ENCODE data around the gene UBAP2L.

Gene UBAP2L

DNA sequence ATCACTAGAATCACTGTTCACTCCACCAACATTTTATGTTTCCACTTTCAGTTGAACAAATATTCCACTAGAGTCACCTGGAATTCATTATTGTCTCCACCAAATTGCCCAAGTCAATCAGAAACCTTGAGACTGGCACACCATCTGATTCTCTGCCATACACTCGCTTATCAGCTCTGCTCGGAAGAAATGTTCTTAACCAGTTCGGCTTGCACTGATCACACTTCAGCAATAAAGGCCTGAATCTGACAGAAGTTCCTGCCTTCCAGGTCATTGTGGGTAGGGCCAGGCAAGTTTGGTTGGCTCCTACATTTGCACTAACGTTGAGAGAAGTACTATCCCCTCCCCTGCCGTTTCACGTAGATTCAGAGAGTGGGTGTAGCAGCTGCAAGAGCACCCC is 38.8 kb upstream of the UBAP2L start:
- TF ChIP-seq OSR1 (CRISPR knock-in tag; IDR thresholded peaks at IDR 0.05) (no peak), PPARA (CRISPR knock-in tag; IDR thresholded peaks at IDR 0.05; ENCODE audit: borderline replicate concordance) (no peak), ARNTL (CRISPR knock-in tag; IDR thresholded peaks at IDR 0.05; ENCODE audit: borderline replicate concordance, low read depth) (no peak), ESRRG (CRISPR knock-in tag; IDR thresholded peaks at IDR 0.05) (no peak), ISL1 (CRISPR knock-in tag; IDR thresholded peaks at IDR 0.05) (no peak), ZC3H10 (CRISPR knock-in tag; IDR thresholded peaks at IDR 0.05) (no peak), SNAI2 (CRISPR knock-in tag; IDR thresholded peaks at IDR 0.05) (no peak), RARB (CRISPR knock-in tag; IDR thresholded peaks at IDR 0.05) (no peak), ZFP30 (CRISPR knock-in tag; IDR thresholded peaks at IDR 0.05) (no peak), CSDC2 (CRISPR knock-in tag; IDR thresholded peaks at IDR 0.05) (no peak), ZFP3 (CRISPR knock-in tag; IDR thresholded peaks at IDR 0.05) (no peak), BACH2 (CRISPR knock-in tag; IDR thresholded peaks at IDR 0.05; ENCODE audit: borderline replicate concordance) (no peak), CSRNP3 (CRISPR knock-in tag; IDR thresholded peaks at IDR 0.05) (no peak), ZNF70 (CRISPR knock-in tag; IDR thresholded peaks at IDR 0.05) (no peak), POU6F1 (CRISPR knock-in tag; IDR thresholded peaks at IDR 0.05; ENCODE audit: borderline replicate concordance, low read depth) (no peak), ZNF8 (CRISPR knock-in tag; IDR thresholded peaks at IDR 0.05) (no peak)
- TF ChIP-seq, protein P1, sequence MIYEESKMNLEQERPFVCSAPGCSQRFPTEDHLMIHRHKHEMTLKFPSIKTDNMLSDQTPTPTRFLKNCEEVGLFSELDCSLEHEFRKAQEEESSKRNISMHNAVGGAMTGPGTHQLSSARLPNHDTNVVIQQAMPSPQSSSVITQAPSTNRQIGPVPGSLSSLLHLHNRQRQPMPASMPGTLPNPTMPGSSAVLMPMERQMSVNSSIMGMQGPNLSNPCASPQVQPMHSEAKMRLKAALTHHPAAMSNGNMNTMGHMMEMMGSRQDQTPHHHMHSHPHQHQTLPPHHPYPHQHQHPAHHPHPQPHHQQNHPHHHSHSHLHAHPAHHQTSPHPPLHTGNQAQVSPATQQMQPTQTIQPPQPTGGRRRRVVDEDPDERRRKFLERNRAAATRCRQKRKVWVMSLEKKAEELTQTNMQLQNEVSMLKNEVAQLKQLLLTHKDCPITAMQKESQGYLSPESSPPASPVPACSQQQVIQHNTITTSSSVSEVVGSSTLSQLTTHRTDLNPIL (CRISPR knock-in tag; IDR thresholded peaks at IDR 0.05; ENCODE audit: low read depth), result no peak
- TF ChIP-seq, protein P2, sequence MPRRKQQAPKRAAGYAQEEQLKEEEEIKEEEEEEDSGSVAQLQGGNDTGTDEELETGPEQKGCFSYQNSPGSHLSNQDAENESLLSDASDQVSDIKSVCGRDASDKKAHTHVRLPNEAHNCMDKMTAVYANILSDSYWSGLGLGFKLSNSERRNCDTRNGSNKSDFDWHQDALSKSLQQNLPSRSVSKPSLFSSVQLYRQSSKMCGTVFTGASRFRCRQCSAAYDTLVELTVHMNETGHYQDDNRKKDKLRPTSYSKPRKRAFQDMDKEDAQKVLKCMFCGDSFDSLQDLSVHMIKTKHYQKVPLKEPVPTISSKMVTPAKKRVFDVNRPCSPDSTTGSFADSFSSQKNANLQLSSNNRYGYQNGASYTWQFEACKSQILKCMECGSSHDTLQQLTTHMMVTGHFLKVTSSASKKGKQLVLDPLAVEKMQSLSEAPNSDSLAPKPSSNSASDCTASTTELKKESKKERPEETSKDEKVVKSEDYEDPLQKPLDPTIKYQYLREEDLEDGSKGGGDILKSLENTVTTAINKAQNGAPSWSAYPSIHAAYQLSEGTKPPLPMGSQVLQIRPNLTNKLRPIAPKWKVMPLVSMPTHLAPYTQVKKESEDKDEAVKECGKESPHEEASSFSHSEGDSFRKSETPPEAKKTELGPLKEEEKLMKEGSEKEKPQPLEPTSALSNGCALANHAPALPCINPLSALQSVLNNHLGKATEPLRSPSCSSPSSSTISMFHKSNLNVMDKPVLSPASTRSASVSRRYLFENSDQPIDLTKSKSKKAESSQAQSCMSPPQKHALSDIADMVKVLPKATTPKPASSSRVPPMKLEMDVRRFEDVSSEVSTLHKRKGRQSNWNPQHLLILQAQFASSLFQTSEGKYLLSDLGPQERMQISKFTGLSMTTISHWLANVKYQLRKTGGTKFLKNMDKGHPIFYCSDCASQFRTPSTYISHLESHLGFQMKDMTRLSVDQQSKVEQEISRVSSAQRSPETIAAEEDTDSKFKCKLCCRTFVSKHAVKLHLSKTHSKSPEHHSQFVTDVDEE (CRISPR knock-in tag; IDR thresholded peaks at IDR 0.05), result no peak
- TF ChIP-seq, protein P3, sequence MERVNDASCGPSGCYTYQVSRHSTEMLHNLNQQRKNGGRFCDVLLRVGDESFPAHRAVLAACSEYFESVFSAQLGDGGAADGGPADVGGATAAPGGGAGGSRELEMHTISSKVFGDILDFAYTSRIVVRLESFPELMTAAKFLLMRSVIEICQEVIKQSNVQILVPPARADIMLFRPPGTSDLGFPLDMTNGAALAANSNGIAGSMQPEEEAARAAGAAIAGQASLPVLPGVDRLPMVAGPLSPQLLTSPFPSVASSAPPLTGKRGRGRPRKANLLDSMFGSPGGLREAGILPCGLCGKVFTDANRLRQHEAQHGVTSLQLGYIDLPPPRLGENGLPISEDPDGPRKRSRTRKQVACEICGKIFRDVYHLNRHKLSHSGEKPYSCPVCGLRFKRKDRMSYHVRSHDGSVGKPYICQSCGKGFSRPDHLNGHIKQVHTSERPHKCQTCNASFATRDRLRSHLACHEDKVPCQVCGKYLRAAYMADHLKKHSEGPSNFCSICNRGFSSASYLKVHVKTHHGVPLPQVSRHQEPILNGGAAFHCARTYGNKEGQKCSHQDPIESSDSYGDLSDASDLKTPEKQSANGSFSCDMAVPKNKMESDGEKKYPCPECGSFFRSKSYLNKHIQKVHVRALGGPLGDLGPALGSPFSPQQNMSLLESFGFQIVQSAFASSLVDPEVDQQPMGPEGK (CRISPR knock-in tag; IDR thresholded peaks at IDR 0.05; ENCODE audit: borderline replicate concordance), result no peak
- no peak for ATAC-seq

DNA sequence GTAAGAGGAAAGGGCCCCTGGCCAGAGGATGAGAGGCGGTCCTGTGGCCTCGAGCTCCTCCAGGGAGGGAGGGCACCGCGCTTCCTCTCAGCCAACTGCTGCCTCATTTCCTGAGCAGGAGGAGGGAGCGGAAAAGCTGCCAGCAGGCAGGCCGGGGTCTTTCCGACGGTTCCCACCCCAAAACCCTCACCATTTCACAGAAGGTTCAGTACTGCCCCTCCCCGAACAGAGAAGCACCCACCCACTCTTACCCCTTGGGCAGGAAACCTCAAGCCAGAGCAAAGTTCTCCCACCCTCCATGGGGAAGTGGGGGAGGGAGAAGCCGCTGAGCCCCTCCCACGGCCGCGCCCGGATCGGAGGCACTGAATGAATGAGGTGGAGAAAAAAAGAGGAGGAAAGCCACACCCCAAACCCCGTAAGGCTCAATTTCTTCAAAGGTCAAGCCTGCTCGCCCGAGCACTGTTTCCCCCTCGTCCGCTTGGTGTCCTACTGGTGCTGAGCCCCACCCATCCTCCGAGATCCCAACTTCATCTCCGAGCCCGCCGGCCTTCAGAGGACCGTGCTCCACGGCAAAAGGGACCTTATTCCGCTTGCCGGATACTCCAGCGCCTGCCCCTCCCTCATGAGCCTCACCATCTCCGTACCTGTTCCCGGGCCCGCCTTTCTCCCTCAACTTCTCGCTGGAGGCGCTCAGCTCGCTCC is 38.3 kb upstream of the UBAP2L start:
- ATAC-seq, result peak; percentile 71
- no peak for TF ChIP-seq ZNF8 (CRISPR knock-in tag; IDR thresholded peaks at IDR 0.05)
- no peak for TF ChIP-seq TOX (CRISPR knock-in tag; IDR thresholded peaks at IDR 0.05; ENCODE audit: borderline replicate concordance)
- TF ChIP-seq POU6F1 (CRISPR knock-in tag; IDR thresholded peaks at IDR 0.05; ENCODE audit: borderline replicate concordance, low read depth), result no peak
- no peak for TF ChIP-seq TCF4 (CRISPR knock-in tag; IDR thresholded peaks at IDR 0.05; ENCODE audit: borderline replicate concordance)
- TF ChIP-seq, protein P3 (CRISPR knock-in tag; IDR thresholded peaks at IDR 0.05; ENCODE audit: borderline replicate concordance), result no peak
- no peak for TF ChIP-seq PPARA (CRISPR knock-in tag; IDR thresholded peaks at IDR 0.05; ENCODE audit: borderline replicate concordance)
- TF ChIP-seq ZFP30 (CRISPR knock-in tag; IDR thresholded peaks at IDR 0.05), result no peak
- no peak for TF ChIP-seq ISL1 (CRISPR knock-in tag; IDR thresholded peaks at IDR 0.05)
- TF ChIP-seq ARNTL (CRISPR knock-in tag; IDR thresholded peaks at IDR 0.05; ENCODE audit: borderline replicate concordance, low read depth), result no peak
- TF ChIP-seq, protein P2 (CRISPR knock-in tag; IDR thresholded peaks at IDR 0.05), result no peak
- TF ChIP-seq OSR1 (CRISPR knock-in tag; IDR thresholded peaks at IDR 0.05), result no peak
- TF ChIP-seq CSDC2 (CRISPR knock-in tag; IDR thresholded peaks at IDR 0.05), result no peak
